COLO668 (cell line): ENCODE data around the gene CCDC150.
"Not testable (repeated sequence)": the region's sequence is repeated elsewhere in the genome, so short reads cannot be mapped to it uniquely, and the experiment has no call there.

ENCODE experiments used
- DNase-seq: peaks from one replicate; lab custom pipeline; 2025; ENCODE audit not compliant: unreplicated experiment; lab: John Stamatoyannopoulos, UW

The CCDC150 gene

GRCh38 chr2:196630531-196630930 is 9.0 kb upstream of the CCDC150 start:
- DNase-seq, result no peak

GRCh38 chr2:196635156-196635555 is 4.4 kb upstream of the CCDC150 start:
- DNase-seq, result no peak

- DNase-seq, result no peak
Measured at GRCh38 chr2:196638765-196639164, 750 bp upstream of the CCDC150 start.

- no peak for DNase-seq
Measured at GRCh38 chr2:196640031-196640548, 575 bp downstream of the CCDC150 start.

GRCh38 chr2:196649202-196649601 is 9.7 kb downstream of the CCDC150 start:
- no peak for DNase-seq

- no peak for DNase-seq
Measured at GRCh38 chr2:196651387-196652094, 12.0 kb downstream of the CCDC150 start.

- no peak for DNase-seq
Measured at GRCh38 chr2:196652869-196653268, 13.4 kb downstream of the CCDC150 start.

GRCh38 chr2:196653843-196654242 is 14.3 kb downstream of the CCDC150 start:
- no peak for DNase-seq

GRCh38 chr2:196655761-196656160 is 16.2 kb downstream of the CCDC150 start:
- no peak for DNase-seq

GRCh38 chr2:196657333-196657732 is 17.8 kb downstream of the CCDC150 start:
- DNase-seq, result no peak

GRCh38 chr2:196659844-196660243 is 20.3 kb downstream of the CCDC150 start:
- DNase-seq, result no peak

GRCh38 chr2:196660244-196660643 is 20.7 kb downstream of the CCDC150 start:
- DNase-seq, result no peak

- DNase-seq, result no peak
Measured at GRCh38 chr2:196670342-196670741, 30.8 kb downstream of the CCDC150 start.

- DNase-seq, result no peak
Measured at GRCh38 chr2:196675963-196676362, 36.4 kb downstream of the CCDC150 start.

GRCh38 chr2:196677404-196677803 is 37.9 kb downstream of the CCDC150 start:
- DNase-seq, result no peak

GRCh38 chr2:196679368-196679767 is 39.9 kb downstream of the CCDC150 start:
- DNase-seq, result no peak

- no peak for DNase-seq
Measured at GRCh38 chr2:196681510-196681909, 42.0 kb downstream of the CCDC150 start.

- no peak for DNase-seq
Measured at GRCh38 chr2:196685792-196686191, 46.3 kb downstream of the CCDC150 start.

GRCh38 chr2:196686737-196687136 is 47.2 kb downstream of the CCDC150 start:
- not testable (repeated sequence) for DNase-seq

GRCh38 chr2:196696423-196697079 is 57.0 kb downstream of the CCDC150 start:
- DNase-seq, result no peak

GRCh38 chr2:196697825-196698224 is 58.3 kb downstream of the CCDC150 start:
- no peak for DNase-seq

- no peak for DNase-seq
Measured at GRCh38 chr2:196702641-196703040, 63.1 kb downstream of the CCDC150 start.
